BE2C (cell line): ENCODE results near the gene GPC6.
A peak's percentile ranks its signal among the peaks of the same experiment; 100 is the strongest.

Source experiments
- DNase-seq: peaks from one replicate; pipeline ENCODE4 v3.0.0-alpha.2; 2020
- H3K27me3 ChIP-seq: fragments of 250-450 bp; sonication (Bioruptor Pico); 2 replicates; pipeline ENCODE4 v1.5.1; 2020; ENCODE audit warnings: mild to moderate bottlenecking
- H3K36me3 ChIP-seq: fragments of 250-450 bp; sonication (Bioruptor Pico); 2 replicates; pipeline ENCODE4 v1.5.1; 2020; ENCODE audit warnings: mild to moderate bottlenecking
- H3K4me1 ChIP-seq: fragments of 250-450 bp; sonication (Bioruptor Pico); 2 replicates; pipeline ENCODE4 v1.5.1; 2020
- H3K4me3 ChIP-seq: 2 replicates; pipeline ENCODE4 v1.5.1; 2011; ENCODE audit warnings: low read depth, low read length
- H3K9me3 ChIP-seq: fragments of 250-450 bp; sonication (Bioruptor Pico); 2 replicates; pipeline ENCODE4 v1.5.1; 2020
- CTCF ChIP-seq: IDR thresholded peaks from 2 replicates; pipeline ENCODE4 v1.5.1; 2012; ENCODE audit warnings: mild to moderate bottlenecking, low read depth, low read length

The GPC6 gene

GRCh38 chr13:93552596-93552995 lies 326.0 kb downstream of the GPC6 start:
- TF ChIP-seq CTCF = no peak
- H3K4me3 ChIP-seq = no peak overlapping the region
- H3K9me3 ChIP-seq = no peaks in the 10 kb centered on the region; the same call in 1 of the 2 replicates
- no peaks in the 10 kb centered on the region for H3K27me3 ChIP-seq
- H3K36me3 ChIP-seq = no peaks in the 10 kb centered on the region
- DNase-seq = no peak
- H3K4me1 ChIP-seq = no peaks in the 10 kb centered on the region

- H3K27me3 ChIP-seq = no peaks in the 10 kb centered on the region
Observed at GRCh38 chr13:93554514-93554913, 327.9 kb downstream of the GPC6 start.

GRCh38 chr13:93558637-93559036 lies 332.0 kb downstream of the GPC6 start:
- peaks cover 11% of the 10 kb centered on the region; the same call in 1 of the 2 replicates for H3K4me1 ChIP-seq
- H3K4me3 ChIP-seq = no peak overlapping the region
- TF ChIP-seq CTCF = no peak
- DNase-seq = no peak
- no peaks in the 10 kb centered on the region; the same call in 1 of the 2 replicates for H3K9me3 ChIP-seq
- no peaks in the 10 kb centered on the region for H3K36me3 ChIP-seq
- no peaks in the 10 kb centered on the region for H3K27me3 ChIP-seq

More at GRCh38 chr13:93554514-93554913, 327.9 kb downstream of the GPC6 start:
- no peaks in the 10 kb centered on the region; the same call in 1 of the 2 replicates for H3K9me3 ChIP-seq
- H3K4me1 ChIP-seq = 0 out of 2 replicates have a peak, but pooled peaks cover 3% of the 10 kb centered on the region
- no peaks in the 10 kb centered on the region for H3K36me3 ChIP-seq
- H3K4me3 ChIP-seq = no peak overlapping the region
- no peak for DNase-seq
- no peak for TF ChIP-seq CTCF

- H3K9me3 ChIP-seq = no peaks in the 10 kb centered on the region; the same call in 1 of the 2 replicates
- H3K4me1 ChIP-seq = peaks cover 11% of the 10 kb centered on the region; the same call in 1 of the 2 replicates
- TF ChIP-seq CTCF = no peak
- H3K4me3 ChIP-seq = no peak overlapping the region
- H3K27me3 ChIP-seq = no peaks in the 10 kb centered on the region
- peak; percentile 41 for DNase-seq
- H3K36me3 ChIP-seq = no peaks in the 10 kb centered on the region
Observed at GRCh38 chr13:93559718-93560117, 333.1 kb downstream of the GPC6 start.

GRCh38 chr13:93561576-93562225 lies 335.1 kb downstream of the GPC6 start:
- no peaks in the 10 kb centered on the region for H3K27me3 ChIP-seq
- TF ChIP-seq CTCF = no peak
- no peaks in the 10 kb centered on the region for H3K36me3 ChIP-seq
- H3K4me3 ChIP-seq = no peak overlapping the region
- H3K9me3 ChIP-seq = no peaks in the 10 kb centered on the region
- peaks cover 11% of the 10 kb centered on the region; the same call in 1 of the 2 replicates for H3K4me1 ChIP-seq
- DNase-seq = no peak

- DNase-seq = no peak
- H3K4me3 ChIP-seq = no peak overlapping the region
- H3K27me3 ChIP-seq = no peaks in the 10 kb centered on the region
- H3K9me3 ChIP-seq = no peaks in the 10 kb centered on the region
- no peak for TF ChIP-seq CTCF
- peaks cover 11% of the 10 kb centered on the region; the same call in 1 of the 2 replicates for H3K4me1 ChIP-seq
- no peaks in the 10 kb centered on the region for H3K36me3 ChIP-seq
Observed at GRCh38 chr13:93562676-93563075, 336.1 kb downstream of the GPC6 start.
